Activated naive CD8-positive, alpha-beta T cell (primary cell): ENCODE results near the gene PGGHG.
"Not testable (repeated sequence)": the region's sequence is repeated elsewhere in the genome, so short reads cannot be mapped to it uniquely, and the experiment has no call there.

Experiments
- H3K27ac Mint-ChIP-seq: one replicate; pipeline ENCODE4 v1.8.0; 2021; ENCODE audit warnings: mixed read lengths
- H3K27me3 Mint-ChIP-seq: one replicate; pipeline ENCODE4 v1.8.0; 2021; ENCODE audit warnings: mixed read lengths
- H3K36me3 Mint-ChIP-seq: one replicate; pipeline ENCODE4 v1.8.0; 2021; ENCODE audit warnings: mixed read lengths
- H3K4me1 Mint-ChIP-seq: one replicate; pipeline ENCODE4 v1.8.0; 2021; ENCODE audit warnings: low read depth, mixed read lengths
- H3K4me3 Mint-ChIP-seq: one replicate; pipeline ENCODE4 v1.8.0; 2021; ENCODE audit warnings: mild to moderate bottlenecking, mixed read lengths
- H3K9me3 Mint-ChIP-seq: one replicate; pipeline ENCODE4 v1.8.0; 2021; ENCODE audit warnings: low read depth, mixed read lengths

Gene PGGHG

DNA sequence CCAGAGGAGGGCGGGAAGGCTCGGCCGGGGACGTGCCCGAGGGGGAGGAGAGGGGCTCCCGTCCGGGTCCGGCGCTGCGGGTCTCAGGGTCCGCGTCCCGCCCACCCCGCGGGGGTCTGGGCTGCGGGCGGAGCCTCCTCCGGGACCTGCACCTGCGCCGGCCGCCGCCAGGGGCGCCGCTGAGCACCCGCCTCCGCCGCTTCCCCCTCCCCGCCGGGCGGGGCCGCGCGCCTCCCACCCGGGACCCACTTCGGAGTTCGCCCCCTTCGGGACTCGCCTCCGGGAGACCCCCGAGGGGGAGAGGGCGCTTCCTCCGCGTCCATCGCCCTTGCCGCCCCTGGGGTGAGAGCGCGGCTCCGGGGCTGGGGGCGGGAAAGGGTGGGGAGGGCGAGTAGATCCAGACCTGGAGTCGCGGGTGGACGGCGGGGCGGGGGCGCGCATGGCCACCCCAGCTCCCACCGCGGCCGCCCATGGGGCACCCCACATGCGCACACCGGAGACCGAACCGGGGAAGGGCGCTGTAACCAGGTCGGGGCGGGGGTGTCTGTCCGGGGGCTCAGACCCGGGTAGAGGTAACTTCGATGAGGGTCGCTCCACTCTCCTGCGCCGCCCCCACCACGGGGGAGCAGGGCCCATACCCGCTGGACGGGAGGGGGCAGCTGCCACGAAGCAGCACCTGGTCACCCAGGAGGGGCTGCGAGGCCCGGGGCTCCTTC lies 29.6 kb downstream of the PGGHG start:
- H3K27me3 Mint-ChIP-seq, H3K4me3 Mint-ChIP-seq, H3K36me3 Mint-ChIP-seq, H3K27ac Mint-ChIP-seq, H3K9me3 Mint-ChIP-seq: not testable (repeated sequence)
- H3K4me1 Mint-ChIP-seq: peaks cover 38% of the 10 kb centered on the region

DNA sequence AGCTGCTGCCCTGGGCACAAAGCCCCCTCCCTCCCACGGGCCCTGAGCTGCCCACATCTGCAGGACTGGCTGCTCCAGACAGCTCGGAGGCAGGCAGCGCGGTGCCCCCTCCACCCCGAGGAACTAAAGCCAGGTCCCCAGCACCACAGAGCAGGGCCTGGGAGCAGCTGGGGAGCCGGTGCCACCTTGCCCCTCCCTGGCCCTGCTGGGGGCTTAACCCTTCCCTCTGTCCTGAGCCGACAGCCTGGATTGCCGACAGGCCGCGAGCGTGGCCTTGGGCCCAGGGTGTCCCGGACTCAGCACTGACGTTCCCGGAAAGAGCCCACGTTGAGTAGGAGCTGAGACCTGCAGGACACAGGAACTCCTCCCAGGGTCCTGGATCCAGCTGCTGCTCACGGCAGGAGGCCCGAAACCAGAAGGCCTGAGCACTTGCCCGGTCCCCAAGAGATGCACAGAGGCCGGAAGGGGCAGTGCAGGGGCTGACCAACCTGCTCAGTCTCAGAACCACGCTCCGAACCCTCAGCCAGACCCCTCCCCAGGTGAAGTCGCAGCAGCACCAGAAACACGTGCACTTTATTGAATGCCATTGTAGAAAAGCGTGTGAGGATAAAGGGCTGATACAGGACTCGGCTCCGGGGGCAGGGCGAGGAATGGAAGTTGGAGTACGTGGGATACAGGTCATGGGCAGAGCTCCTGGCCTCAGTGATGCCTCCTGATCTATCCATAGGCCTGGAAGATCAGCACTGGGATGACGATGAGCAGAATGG lies 30.4 kb downstream of the PGGHG start:
- not testable (repeated sequence) for H3K9me3 Mint-ChIP-seq, H3K27me3 Mint-ChIP-seq, H3K36me3 Mint-ChIP-seq
- Mint-ChIP-seq H3K4me1 (peaks cover 37% of the 10 kb centered on the region), H3K27ac (peak overlapping the region; percentile 100), H3K4me3 (peak overlapping the region; percentile 94)

DNA sequence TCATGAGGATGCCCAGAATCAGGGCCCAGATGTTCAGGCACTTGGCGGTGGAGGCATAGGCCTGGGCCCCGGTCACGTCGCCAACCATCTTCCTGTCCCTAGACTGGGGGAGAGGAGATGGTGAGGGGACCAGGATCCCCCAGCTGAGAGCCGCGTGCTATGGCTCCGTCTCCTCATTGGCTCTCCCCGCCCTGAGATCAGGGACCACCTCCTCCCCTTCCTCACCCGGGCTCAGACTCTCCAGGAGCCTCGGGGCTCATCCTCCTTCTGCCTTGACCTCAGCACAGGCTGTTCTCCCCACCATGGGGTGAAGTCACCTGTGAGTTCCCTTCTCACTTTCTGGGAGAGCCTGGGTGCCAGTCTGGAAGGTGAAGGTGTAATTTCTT lies 31.0 kb downstream of the PGGHG start:
- Mint-ChIP-seq H3K4me3 (peak overlapping the region; percentile 94), H3K27ac (peak overlapping the region; percentile 100), H3K4me1 (peaks cover 43% of the 10 kb centered on the region)
- not testable (repeated sequence) for H3K9me3 Mint-ChIP-seq, H3K27me3 Mint-ChIP-seq, H3K36me3 Mint-ChIP-seq

DNA sequence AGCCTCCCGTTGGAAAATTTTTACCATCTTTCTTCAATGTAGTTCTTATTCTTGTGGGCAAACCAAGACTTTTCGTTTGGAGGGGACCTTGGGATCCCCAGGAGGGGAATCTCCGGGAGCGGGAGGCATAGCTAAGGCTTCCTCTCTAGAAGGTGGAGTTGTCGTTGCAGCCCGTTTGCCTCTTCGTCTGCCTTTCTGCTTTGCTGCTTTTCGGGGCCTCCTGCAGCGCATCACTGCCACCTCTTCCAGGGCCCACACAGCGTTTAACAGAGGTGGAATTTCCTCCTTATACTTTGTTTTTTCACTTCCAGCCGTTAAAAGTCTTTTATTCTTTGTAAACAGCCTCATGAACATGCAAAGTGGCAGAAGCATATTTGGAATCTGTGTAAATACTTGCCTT lies 35.2 kb downstream of the PGGHG start:
- peak overlapping the region; percentile 64 for H3K27ac Mint-ChIP-seq
- no peaks in the 10 kb centered on the region for H3K9me3 Mint-ChIP-seq
- H3K4me1 Mint-ChIP-seq: peaks cover 59% of the 10 kb centered on the region
- H3K27me3 Mint-ChIP-seq: no peaks in the 10 kb centered on the region
- H3K36me3 Mint-ChIP-seq: no peaks in the 10 kb centered on the region
- H3K4me3 Mint-ChIP-seq: peak overlapping the region; percentile 15

DNA sequence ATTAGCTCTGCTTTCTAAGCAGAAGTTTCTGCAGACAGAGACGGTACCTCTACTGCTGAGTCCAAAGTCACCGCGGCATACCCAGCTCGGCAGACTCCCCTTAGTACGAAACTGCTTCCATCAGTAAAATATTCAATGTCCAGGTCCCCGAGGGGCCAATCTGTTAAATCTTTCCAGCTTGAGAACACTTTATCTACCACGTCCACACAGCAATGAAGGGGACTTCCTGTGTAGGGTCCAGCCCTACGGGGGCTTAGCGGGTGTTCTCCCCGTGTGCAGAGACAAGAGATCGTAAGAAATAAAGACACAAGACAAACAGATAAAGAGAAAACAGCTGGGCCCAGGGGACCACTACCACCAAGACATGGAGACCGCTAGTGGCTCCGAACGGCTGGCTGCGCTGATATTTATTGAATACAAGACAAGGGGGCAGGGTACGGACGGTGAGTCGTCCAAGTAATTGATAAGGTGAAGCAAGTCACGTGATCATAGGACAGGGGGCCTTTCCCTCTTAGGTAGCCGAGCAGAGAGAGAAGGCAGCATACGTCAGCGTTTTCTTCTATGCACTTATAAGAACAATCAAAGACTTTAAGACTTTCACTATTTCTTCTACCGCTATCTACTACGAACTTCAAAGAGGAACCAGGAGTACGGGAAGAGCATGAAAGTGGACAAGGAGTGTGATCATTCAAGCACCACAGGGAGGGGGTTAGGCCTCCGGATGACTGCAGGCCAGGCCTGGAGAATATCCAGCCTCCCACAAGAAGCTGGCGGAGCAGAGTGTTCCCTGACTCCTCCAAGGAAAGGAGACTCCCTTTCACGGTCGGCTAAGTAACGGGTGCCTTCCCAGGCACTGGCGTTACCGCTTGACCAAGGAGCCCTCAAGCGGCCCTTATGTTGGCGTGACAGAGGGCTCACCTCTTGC lies 35.9 kb downstream of the PGGHG start:
- H3K36me3 Mint-ChIP-seq, H3K9me3 Mint-ChIP-seq, H3K27me3 Mint-ChIP-seq: not testable (repeated sequence)
- peaks cover 64% of the 10 kb centered on the region for H3K4me1 Mint-ChIP-seq
- peak overlapping the region; percentile 64 for H3K27ac Mint-ChIP-seq
- H3K4me3 Mint-ChIP-seq: peak overlapping the region; percentile 15

DNA sequence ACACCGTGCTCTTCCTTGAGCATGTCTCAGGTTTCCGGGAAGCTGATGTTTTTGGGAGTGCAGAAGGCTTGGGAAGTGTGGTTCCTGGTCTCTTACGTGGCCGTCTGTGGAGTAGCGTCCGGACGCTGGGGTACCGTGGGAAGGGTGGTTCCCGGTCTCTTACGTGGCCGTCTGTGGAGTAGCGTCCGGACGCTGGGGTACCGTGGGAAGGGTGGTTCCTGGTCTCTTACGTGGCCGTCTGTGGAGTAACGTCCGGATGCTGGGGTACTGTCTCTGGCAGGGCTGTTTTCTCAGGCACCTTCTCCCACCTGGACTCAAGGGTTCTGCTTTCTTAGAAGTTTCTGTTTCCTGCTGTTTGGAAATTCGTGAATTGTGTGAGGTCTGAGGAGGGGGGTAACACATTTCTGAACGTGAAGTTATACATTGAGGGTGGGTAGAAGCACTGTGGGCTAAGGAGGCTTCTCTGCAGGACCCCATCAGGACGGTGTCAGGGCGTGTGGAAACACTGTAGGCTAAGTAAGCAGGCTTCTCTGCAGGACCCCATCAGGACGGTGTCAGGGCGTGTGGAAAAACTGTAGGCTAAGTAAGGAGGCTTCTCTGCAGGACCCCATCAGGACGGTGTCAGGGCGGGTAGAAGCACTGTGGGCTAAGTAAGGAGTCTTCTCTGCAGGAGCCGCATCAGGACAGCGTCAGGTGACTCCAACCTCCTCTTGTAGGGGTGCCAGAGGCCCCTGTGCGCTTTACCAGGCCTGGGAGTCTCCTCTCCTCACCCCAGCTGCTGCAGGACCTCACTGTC lies 37.1 kb downstream of the PGGHG start:
- Mint-ChIP-seq H3K4me1 (peaks cover 64% of the 10 kb centered on the region), H3K4me3 (peak overlapping the region; percentile 75), H3K27ac (peak overlapping the region; percentile 97)

DNA sequence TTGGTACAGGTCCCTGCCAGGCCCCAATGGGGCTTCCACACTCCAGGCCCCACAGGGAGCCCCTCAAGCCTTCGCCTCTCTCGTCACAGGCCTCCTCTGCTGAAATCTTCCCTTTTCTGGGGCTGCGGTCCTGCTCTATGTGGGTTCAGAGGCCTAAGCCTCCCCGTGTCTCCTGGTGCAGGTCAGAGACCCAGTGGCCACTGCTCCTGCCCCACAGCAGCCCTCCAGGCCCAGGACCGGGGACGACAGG lies 37.6 kb downstream of the PGGHG start:
- H3K27ac Mint-ChIP-seq: peak overlapping the region; percentile 97
- H3K9me3 Mint-ChIP-seq: no peaks in the 10 kb centered on the region
- no peaks in the 10 kb centered on the region for H3K27me3 Mint-ChIP-seq
- H3K4me3 Mint-ChIP-seq: peak overlapping the region; percentile 75
- H3K36me3 Mint-ChIP-seq: no peaks in the 10 kb centered on the region
- H3K4me1 Mint-ChIP-seq: peaks cover 69% of the 10 kb centered on the region

More for the DNA sequence above, 37.1 kb downstream of the PGGHG start:
- no peaks in the 10 kb centered on the region for H3K9me3 Mint-ChIP-seq
- H3K27me3 Mint-ChIP-seq: no peaks in the 10 kb centered on the region
- H3K36me3 Mint-ChIP-seq: no peaks in the 10 kb centered on the region

DNA sequence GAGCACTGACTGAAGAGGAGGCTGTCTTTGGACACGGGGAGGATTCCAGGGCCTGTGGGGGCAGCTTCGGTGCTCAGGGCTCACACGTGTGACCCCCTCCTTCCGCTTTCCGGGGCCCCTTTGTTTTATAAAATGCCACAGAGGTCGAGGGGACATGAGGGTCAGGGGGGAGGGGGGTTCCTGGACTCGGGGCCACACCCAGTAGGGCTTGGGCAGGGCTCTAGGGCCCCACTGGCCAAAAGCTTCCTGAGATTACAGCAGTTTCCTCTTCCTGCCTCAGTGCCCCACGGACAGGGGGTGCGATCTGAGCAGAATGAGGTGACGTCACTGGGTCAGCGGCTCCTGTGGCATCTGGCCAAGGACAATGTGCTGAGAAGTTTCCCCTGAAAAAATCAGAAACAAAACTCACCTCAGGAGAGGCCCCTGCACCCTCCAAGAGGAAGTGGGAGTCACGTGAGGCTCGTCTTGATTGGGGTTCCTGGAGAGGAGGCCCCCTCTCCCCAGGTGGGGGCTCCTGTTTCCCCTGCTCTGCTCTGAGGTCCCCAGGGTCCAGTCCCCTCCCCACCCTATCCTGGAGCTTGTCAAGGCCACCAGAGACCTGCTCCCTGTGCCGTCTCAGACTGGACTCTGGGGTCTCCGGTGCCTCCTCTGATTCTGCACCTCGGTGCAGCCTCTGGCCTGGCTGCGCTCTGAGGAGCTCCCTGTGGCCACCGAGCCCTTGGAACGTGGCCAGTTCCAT lies 38.1 kb downstream of the PGGHG start:
- Mint-ChIP-seq H3K36me3 (no peaks in the 10 kb centered on the region), H3K27ac (peak overlapping the region; percentile 97), H3K4me1 (peaks cover 74% of the 10 kb centered on the region), H3K9me3 (no peaks in the 10 kb centered on the region), H3K4me3 (peak overlapping the region; percentile 75), H3K27me3 (no peaks in the 10 kb centered on the region)

DNA sequence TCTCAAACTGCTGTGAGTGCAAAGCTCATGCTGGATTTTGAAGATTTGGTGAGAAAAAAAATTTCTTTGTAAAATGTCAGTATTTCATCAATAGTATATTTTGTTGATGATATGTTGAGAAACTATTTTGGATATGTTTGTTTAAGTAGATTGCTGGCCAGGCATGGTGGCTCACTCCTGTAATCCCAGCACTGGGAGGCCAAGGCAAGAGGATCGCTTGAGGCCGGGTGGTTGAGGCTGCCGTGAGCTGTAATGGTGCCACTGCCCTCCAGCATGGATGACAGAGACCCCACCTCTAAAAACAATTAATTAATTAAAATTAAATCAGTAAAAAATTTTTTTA lies 38.6 kb downstream of the PGGHG start:
- H3K27me3 Mint-ChIP-seq: no peaks in the 10 kb centered on the region
- no peaks in the 10 kb centered on the region for H3K36me3 Mint-ChIP-seq
- no peaks in the 10 kb centered on the region for H3K9me3 Mint-ChIP-seq
- H3K27ac Mint-ChIP-seq: peak overlapping the region; percentile 97
- peaks cover 76% of the 10 kb centered on the region for H3K4me1 Mint-ChIP-seq
- peak overlapping the region; percentile 75 for H3K4me3 Mint-ChIP-seq

DNA sequence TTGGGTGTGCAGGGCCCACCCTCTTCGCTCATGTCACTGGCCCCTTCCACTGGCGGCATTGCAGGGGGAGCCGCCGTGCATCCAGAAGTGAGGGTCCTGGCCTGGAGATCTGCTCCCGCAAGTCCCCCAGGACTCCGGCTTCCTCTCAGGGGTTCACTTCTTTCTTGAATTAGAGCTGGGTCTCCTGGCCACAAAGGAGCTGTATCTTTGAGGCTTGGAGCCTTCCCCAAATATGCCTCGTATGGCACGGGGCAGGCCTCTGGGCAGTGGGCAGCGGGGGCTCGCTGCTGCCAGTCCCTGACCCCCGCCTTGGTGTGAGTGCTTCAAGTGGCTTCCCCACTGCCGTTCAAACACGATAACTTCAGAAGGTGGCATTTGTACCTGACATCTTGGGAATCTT lies 39.1 kb downstream of the PGGHG start:
- H3K36me3 Mint-ChIP-seq: no peaks in the 10 kb centered on the region
- H3K9me3 Mint-ChIP-seq: no peaks in the 10 kb centered on the region
- H3K27ac Mint-ChIP-seq: peak overlapping the region; percentile 50
- H3K4me1 Mint-ChIP-seq: peaks cover 80% of the 10 kb centered on the region
- no peak overlapping the region for H3K4me3 Mint-ChIP-seq
- H3K27me3 Mint-ChIP-seq: no peaks in the 10 kb centered on the region

DNA sequence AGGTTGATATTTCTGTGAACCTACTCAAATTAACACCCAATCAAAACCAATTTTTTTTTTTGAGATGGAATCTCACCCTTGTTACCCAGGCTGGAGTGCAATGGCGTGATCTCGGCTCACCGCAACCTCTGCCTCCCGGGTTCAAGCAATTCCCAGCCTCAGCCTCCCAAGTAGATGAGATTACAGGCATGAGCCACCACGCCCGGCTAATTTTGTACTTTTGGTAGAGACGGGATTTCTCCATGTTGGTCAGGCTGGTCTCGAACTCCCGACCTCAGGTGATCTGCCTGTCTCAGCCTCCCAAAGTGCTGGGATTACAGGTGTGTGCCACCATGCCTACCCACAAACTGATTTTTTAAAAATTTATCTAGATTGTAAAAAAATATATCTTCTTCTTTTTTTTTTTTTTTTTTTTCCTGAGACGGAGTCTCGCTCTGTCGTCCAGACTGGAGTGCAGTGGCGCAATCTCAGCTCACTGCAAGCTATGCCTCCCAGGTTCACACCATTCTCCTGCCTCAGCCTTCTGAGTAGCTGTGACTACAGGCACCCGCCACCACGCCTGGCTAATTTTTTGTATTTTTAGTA lies 39.7 kb downstream of the PGGHG start:
- not testable (repeated sequence) for H3K27me3 Mint-ChIP-seq, H3K36me3 Mint-ChIP-seq, H3K9me3 Mint-ChIP-seq, H3K4me3 Mint-ChIP-seq
- H3K4me1 Mint-ChIP-seq: peaks cover 79% of the 10 kb centered on the region
- peak overlapping the region; percentile 34 for H3K27ac Mint-ChIP-seq

DNA sequence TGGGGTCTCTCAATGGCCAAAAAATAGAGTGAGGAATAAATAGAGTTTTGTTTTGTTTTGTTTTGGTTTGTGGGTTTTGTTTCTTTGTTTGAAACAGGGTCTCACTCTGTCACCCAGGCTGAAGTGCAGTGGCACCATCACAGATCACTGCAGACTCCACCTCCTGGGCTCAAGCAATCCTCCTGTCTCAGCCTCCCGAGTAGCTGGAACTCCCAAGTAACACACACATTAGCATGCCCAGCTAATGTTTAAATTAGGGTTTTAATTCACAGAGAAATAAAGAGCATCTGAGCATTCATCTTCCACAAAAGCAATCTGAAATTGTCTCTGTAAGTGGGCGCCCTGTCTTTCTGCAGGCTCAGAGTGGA lies 40.9 kb downstream of the PGGHG start:
- H3K4me1 Mint-ChIP-seq: peaks cover 69% of the 10 kb centered on the region
- H3K27me3 Mint-ChIP-seq: no peaks in the 10 kb centered on the region
- H3K4me3 Mint-ChIP-seq: peak overlapping the region; percentile 20

DNA sequence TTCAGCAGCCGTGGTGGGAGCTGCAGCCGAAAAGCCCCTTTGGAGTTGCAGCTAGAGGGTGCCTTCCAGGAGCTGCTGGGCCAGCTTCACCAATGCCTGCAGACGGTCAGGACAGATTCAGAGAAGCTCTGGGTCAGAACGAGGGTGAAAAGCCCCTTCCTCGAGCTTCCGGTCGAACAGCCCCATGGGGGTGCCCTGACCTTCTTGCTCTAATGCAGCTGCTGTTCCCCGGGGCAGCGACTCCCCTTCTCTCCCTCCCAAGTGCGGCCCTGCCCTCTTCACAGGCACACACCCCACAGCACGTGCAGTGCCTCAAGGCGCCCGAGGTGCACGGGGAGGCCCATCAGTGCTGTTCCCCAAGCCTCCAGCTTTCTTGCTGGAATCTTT lies 41.4 kb downstream of the PGGHG start:
- Mint-ChIP-seq H3K36me3 (no peaks in the 10 kb centered on the region), H3K4me1 (peaks cover 67% of the 10 kb centered on the region), H3K27me3 (no peaks in the 10 kb centered on the region), H3K4me3 (no peak overlapping the region), H3K27ac (no peak overlapping the region), H3K9me3 (no peaks in the 10 kb centered on the region)

More for the DNA sequence above, 40.9 kb downstream of the PGGHG start:
- H3K27ac Mint-ChIP-seq: peak overlapping the region; percentile 86
- H3K9me3 Mint-ChIP-seq: no peaks in the 10 kb centered on the region
- no peaks in the 10 kb centered on the region for H3K36me3 Mint-ChIP-seq
